ENCODE measurements around the gene ADAM23.

DNA sequence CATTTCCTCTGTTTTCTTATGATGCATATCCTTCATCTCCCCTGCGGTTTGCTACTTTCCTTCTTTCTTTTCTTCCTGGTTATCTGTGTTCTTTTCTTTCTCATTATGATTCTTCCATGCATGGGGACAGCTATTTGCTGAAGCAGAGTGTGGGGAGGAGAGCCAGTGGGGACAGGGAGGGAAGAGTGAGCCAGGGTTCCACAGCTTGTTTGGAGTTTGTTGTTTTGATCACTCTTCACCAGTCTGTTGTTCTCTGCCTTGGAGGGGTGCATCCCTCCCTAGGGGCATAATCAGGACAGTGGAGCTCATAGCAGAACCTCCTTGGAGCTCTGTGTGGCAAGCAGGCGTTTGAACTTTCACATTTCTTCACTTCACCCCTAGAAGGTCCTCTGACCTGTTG is 68.0 kb downstream of the ADAM23 start:
- TF ChIP-seq POLR2AphosphoS5 (IDR thresholded peaks at IDR 0.05; ENCODE audit: low read depth, low read length) (no peak), FOSL2 (IDR thresholded peaks at IDR 0.05; ENCODE audit: borderline replicate concordance, low read depth) (no peak), SIN3A (IDR thresholded peaks at IDR 0.05; ENCODE audit: borderline replicate concordance, low read depth, low read length) (no peak), EZH2phosphoT487 (IDR thresholded peaks at IDR 0.05; ENCODE audit: borderline replicate concordance, low read depth) (no peak), EP300 (IDR thresholded peaks at IDR 0.05; ENCODE audit: borderline replicate concordance in 1 of 2, low read depth in 1 of 2, low read length in 1 of 2) (no peak)
- TF ChIP-seq, protein P1, sequence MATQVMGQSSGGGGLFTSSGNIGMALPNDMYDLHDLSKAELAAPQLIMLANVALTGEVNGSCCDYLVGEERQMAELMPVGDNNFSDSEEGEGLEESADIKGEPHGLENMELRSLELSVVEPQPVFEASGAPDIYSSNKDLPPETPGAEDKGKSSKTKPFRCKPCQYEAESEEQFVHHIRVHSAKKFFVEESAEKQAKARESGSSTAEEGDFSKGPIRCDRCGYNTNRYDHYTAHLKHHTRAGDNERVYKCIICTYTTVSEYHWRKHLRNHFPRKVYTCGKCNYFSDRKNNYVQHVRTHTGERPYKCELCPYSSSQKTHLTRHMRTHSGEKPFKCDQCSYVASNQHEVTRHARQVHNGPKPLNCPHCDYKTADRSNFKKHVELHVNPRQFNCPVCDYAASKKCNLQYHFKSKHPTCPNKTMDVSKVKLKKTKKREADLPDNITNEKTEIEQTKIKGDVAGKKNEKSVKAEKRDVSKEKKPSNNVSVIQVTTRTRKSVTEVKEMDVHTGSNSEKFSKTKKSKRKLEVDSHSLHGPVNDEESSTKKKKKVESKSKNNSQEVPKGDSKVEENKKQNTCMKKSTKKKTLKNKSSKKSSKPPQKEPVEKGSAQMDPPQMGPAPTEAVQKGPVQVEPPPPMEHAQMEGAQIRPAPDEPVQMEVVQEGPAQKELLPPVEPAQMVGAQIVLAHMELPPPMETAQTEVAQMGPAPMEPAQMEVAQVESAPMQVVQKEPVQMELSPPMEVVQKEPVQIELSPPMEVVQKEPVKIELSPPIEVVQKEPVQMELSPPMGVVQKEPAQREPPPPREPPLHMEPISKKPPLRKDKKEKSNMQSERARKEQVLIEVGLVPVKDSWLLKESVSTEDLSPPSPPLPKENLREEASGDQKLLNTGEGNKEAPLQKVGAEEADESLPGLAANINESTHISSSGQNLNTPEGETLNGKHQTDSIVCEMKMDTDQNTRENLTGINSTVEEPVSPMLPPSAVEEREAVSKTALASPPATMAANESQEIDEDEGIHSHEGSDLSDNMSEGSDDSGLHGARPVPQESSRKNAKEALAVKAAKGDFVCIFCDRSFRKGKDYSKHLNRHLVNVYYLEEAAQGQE (IDR thresholded peaks at IDR 0.05; ENCODE audit: low read depth, low read length), result no peak
- TF ChIP-seq, protein P2, sequence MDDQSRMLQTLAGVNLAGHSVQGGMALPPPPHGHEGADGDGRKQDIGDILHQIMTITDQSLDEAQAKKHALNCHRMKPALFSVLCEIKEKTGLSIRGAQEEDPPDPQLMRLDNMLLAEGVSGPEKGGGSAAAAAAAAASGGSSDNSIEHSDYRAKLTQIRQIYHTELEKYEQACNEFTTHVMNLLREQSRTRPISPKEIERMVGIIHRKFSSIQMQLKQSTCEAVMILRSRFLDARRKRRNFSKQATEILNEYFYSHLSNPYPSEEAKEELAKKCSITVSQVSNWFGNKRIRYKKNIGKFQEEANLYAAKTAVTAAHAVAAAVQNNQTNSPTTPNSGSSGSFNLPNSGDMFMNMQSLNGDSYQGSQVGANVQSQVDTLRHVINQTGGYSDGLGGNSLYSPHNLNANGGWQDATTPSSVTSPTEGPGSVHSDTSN (IDR thresholded peaks at IDR 0.05), result no peak

Data from SK-N-SH (cell line).